SK-N-SH (cell line): ENCODE measurements around the gene ERI2. TPM values are rescaled to one million over a fixed set of nuclear protein-coding genes. Genes with fewer than 3 reads are reported as not detected.

Experiments
- CTCF ChIA-PET: fragments of 300-600, 350-600 bp; formaldehyde crosslinking; extraction: SDS; loops from one replicate; lab custom pipeline; 2021; lab: Yijun Ruan, JAX
- POLR2A ChIA-PET: fragments of 350-600 bp; sonication (Branson Sonifier 250); formaldehyde crosslinking; extraction: SDS; loops from one replicate; lab custom pipeline; 2020; ENCODE audit warnings: antibody characterized with exemption, inconsistent platforms; lab: Yijun Ruan, JAX
- DNase-seq: peaks from one replicate; pipeline ENCODE4 v3.0.0; 2012
- H2AFZ ChIP-seq: fragments of 200-600 bp; sonication (generic); 2 replicates; pipeline ENCODE4 v1.8.1; 2016; ENCODE audit warnings: antibody characterized with exemption, mild to moderate bottlenecking, low read depth
- H3F3A ChIP-seq: fragments of 200-600 bp; sonication (generic); replicated peaks from 2 replicates; pipeline ENCODE3; 2016; ENCODE audit warnings: antibody characterized with exemption, mild to moderate bottlenecking; ENCODE audit not compliant: insufficient read depth
- H3K27ac ChIP-seq, 2 experiments: fragments of 200-500 bp in 1 of 2; fragments of 200-600 bp in 1 of 2; sonication (Bioruptor generic) in 1 of 2; sonication (generic), shearing (Covaris generic) in 1 of 2; 2 replicates each; pipeline versions ENCODE4 v1.5.1 to v1.6.1; 2014 to 2016; ENCODE audit warnings: low read depth in 2 of 2, inconsistent platforms in 1 of 2, low read length in 1 of 2, mild to moderate bottlenecking in 1 of 2, mixed read lengths in 1 of 2
- H3K27me3 ChIP-seq: fragments of 200-600 bp; sonication (generic), shearing (Covaris generic); 2 replicates; pipeline ENCODE4 v1.6.1; 2016; ENCODE audit warnings: mixed run types; ENCODE audit not compliant: insufficient read depth
- H3K36me3 ChIP-seq, 2 experiments: fragments of 200-500 bp in 1 of 2; fragments of 200-600 bp in 1 of 2; sonication (Bioruptor generic) in 1 of 2; sonication (generic) in 1 of 2; replicated peaks in 1 of 2; 2 replicates each; pipeline versions ENCODE3 to v1.5.1; 2014 to 2016; ENCODE audit warnings: low read length in 1 of 2, mild to moderate bottlenecking in 1 of 2; ENCODE audit not compliant: insufficient read depth in 2 of 2, control insufficient read depth in 1 of 2
- H3K4me1 ChIP-seq, 2 experiments: fragments of 200-500 bp in 1 of 2; fragments of 200-600 bp in 1 of 2; sonication (Bioruptor generic) in 1 of 2; sonication (generic), shearing (Covaris generic) in 1 of 2; 2 replicates each; pipeline versions ENCODE4 v1.5.1 to v1.6.1; 2014 to 2016; ENCODE audit warnings: low read depth in 1 of 2, low read length in 1 of 2, mixed run types in 1 of 2; ENCODE audit not compliant: insufficient read depth in 2 of 2, control insufficient read depth in 1 of 2
- H3K4me2 ChIP-seq: fragments of 200-600 bp; sonication (generic), shearing (Covaris generic); 2 replicates; pipeline ENCODE4 v1.6.1; 2017; ENCODE audit warnings: mixed run types
- H3K4me3 ChIP-seq, 2 experiments: fragments of 200-500 bp in 1 of 2; fragments of 200-600 bp in 1 of 2; sonication (Bioruptor generic) in 1 of 2; sonication (generic), shearing (Covaris generic) in 1 of 2; 2 replicates each; pipeline versions ENCODE4 v1.5.1 to v1.8.1; 2014 to 2016; ENCODE audit warnings: low read depth in 2 of 2, inconsistent platforms in 1 of 2, low read length in 1 of 2, mild to moderate bottlenecking in 1 of 2, mixed read lengths in 1 of 2, moderate library complexity in 1 of 2
- H3K79me2 ChIP-seq: fragments of 200-600 bp; sonication (generic); 2 replicates; pipeline ENCODE4 v1.8.1; 2017; ENCODE audit warnings: mild to moderate bottlenecking; ENCODE audit not compliant: insufficient read depth
- H3K9ac ChIP-seq: fragments of 200-600 bp; sonication (generic); 2 replicates; pipeline ENCODE4 v1.6.1; 2017; ENCODE audit warnings: mixed run types
- H3K9me2 ChIP-seq: fragments of 200-600 bp; sonication (generic); 2 replicates; pipeline ENCODE4 v1.6.1; 2017; ENCODE audit warnings: mixed run types
- H3K9me3 ChIP-seq: fragments of 200-600 bp; sonication (generic); 2 replicates; pipeline ENCODE4 v1.6.1; 2017; ENCODE audit warnings: mixed run types, mild to moderate bottlenecking, moderate library complexity
- H4K20me1 ChIP-seq: fragments of 200-600 bp; sonication (generic); 2 replicates; pipeline ENCODE4 v1.6.1; 2017; ENCODE audit warnings: mild to moderate bottlenecking, mixed run types; ENCODE audit not compliant: insufficient read depth
- CHD2 ChIP-seq: fragments of 150-350 bp; IDR thresholded peaks from 2 replicates; pipeline ENCODE4 v1.6.1; 2018; ENCODE audit warnings: low read length; ENCODE audit not compliant: partially characterized antibody
- CTCF ChIP-seq: fragments of 200-600 bp; sonication (generic); IDR thresholded peaks from 2 replicates; pipeline ENCODE4 v1.6.1; 2017; ENCODE audit warnings: antibody characterized with exemption, mild to moderate bottlenecking, moderate library complexity
- EP300 ChIP-seq, 2 experiments: IDR thresholded peaks; 2 replicates each; pipeline versions ENCODE4 v1.4.0 to v1.6.1; 2012; ENCODE audit warnings: borderline replicate concordance in 1 of 2, low read depth in 1 of 2, low read length in 1 of 2
- EZH2phosphoT487 ChIP-seq: fragments of 200-600 bp; sonication (generic); IDR thresholded peaks from 2 replicates; pipeline ENCODE4 v1.6.1; 2017; ENCODE audit warnings: low read depth, mixed run types, mild to moderate bottlenecking, antibody characterized with exemption, moderate library complexity, borderline replicate concordance
- FOSL2 ChIP-seq: IDR thresholded peaks from 2 replicates; pipeline ENCODE4 v1.4.0; 2012; ENCODE audit warnings: low read depth, mild to moderate bottlenecking, moderate library complexity, borderline replicate concordance
- FOXM1 ChIP-seq: IDR thresholded peaks from 2 replicates; pipeline ENCODE4 v1.4.0; 2012; ENCODE audit warnings: low read depth, mild to moderate bottlenecking
- GATA2 ChIP-seq: sonication (generic); formaldehyde crosslinking; IDR thresholded peaks from 2 replicates; pipeline ENCODE4 v1.5.0; 2020; ENCODE audit warnings: mild to moderate bottlenecking, missing genetic modification reagents
- JUND ChIP-seq: IDR thresholded peaks from 2 replicates; pipeline ENCODE4 v1.4.0; 2012
- MAX ChIP-seq: IDR thresholded peaks from 2 replicates; pipeline ENCODE4 v1.4.0; 2012; ENCODE audit warnings: low read depth
- MEF2A ChIP-seq: IDR thresholded peaks from 2 replicates; pipeline ENCODE4 v1.4.0; 2012; ENCODE audit warnings: low read depth, borderline replicate concordance
- RAD21 ChIP-seq: IDR thresholded peaks from 2 replicates; pipeline ENCODE4 v1.6.1; 2012; ENCODE audit warnings: mild to moderate bottlenecking, low read length
- RCOR1 ChIP-seq: fragments of 150-350 bp; IDR thresholded peaks from 2 replicates; pipeline ENCODE4 v1.6.1; 2017; ENCODE audit warnings: antibody characterized with exemption, low read length
- RXRA ChIP-seq: IDR thresholded peaks from 2 replicates; pipeline ENCODE4 v1.4.0; 2012; ENCODE audit warnings: low read depth, mild to moderate bottlenecking, borderline replicate concordance
- TAF1 ChIP-seq: IDR thresholded peaks from 2 replicates; pipeline ENCODE4 v1.6.1; 2012; ENCODE audit warnings: low read depth, mild to moderate bottlenecking, low read length, moderate library complexity, borderline replicate concordance
- TCF12 ChIP-seq: IDR thresholded peaks from 2 replicates; pipeline ENCODE4 v1.4.0; 2012
- TEAD4 ChIP-seq: IDR thresholded peaks from 2 replicates; pipeline ENCODE4 v1.4.0; 2012; ENCODE audit warnings: mild to moderate bottlenecking, borderline replicate concordance; ENCODE audit not compliant: insufficient read depth
- USF2 ChIP-seq: fragments of 150-350 bp; IDR thresholded peaks from 2 replicates; pipeline ENCODE4 v1.6.1; 2017; ENCODE audit warnings: antibody characterized with exemption, low read length, low read depth, borderline replicate concordance
- YY1 ChIP-seq: IDR thresholded peaks from 2 replicates; pipeline ENCODE4 v1.4.0; 2012; ENCODE audit warnings: low read depth, mild to moderate bottlenecking
- ZBTB33 ChIP-seq: IDR thresholded peaks from 2 replicates; pipeline ENCODE4 v1.4.0; 2012; ENCODE audit warnings: low read depth, borderline replicate concordance
- WGBS: methylation state at CpG from one replicate; pipeline ENCODE4 v1.1.6; 2017; ENCODE audit warnings: low lambda C conversion rate; 5-methylcytosine and 5-hydroxymethylcytosine counted together
- polyA plus RNA-seq, 3 experiments: library from polyadenylated mRNA; depleted of rRNA; stranded (reverse); fragments of >200 nt; gene quantifications; 2 replicates each; pipeline ENCODE4 v1.2.3, GENCODE V29; 2012
- TF ChIP-seq, protein P1 (sequence below): IDR thresholded peaks from 2 replicates; pipeline ENCODE4 v1.6.1; 2012; ENCODE audit warnings: mild to moderate bottlenecking, low read depth, low read length, moderate library complexity

The ERI2 gene
- polyA plus RNA-seq, 1 of the 3 experiments (the other 2 are of a cell fraction) = 9.1 TPM

- Histone ChIP-seq H2AFZ (no peak overlapping the region), H4K20me1 (no peaks in the 10 kb centered on the region), H3F3A (peaks cover 7% of the 10 kb centered on the region), H3K9me2 (no peaks in the 10 kb centered on the region), H3K27ac (no peak overlapping the region; a peak in 1 of 4 replicates), H3K4me2 (no peak overlapping the region), H3K36me3 (peaks cover 31 to 37% of the 10 kb centered on the region in 2 experiments), H3K27me3 (no peaks in the 10 kb centered on the region), H3K9ac (no peak overlapping the region), H3K9me3 (no peaks in the 10 kb centered on the region), H3K4me1 (peaks cover 0 to 4% of the 10 kb centered on the region in 2 experiments; a peak in 2 of 4 replicates), H3K4me3 (no peak overlapping the region), H3K79me2 (0 out of 2 replicates have a peak, but pooled peaks cover 2% of the 10 kb centered on the region)
- no peak for DNase-seq
- no peak for TF ChIP-seq JUND
- no peak for TF ChIP-seq FOXM1
- TF ChIP-seq, protein P1, sequence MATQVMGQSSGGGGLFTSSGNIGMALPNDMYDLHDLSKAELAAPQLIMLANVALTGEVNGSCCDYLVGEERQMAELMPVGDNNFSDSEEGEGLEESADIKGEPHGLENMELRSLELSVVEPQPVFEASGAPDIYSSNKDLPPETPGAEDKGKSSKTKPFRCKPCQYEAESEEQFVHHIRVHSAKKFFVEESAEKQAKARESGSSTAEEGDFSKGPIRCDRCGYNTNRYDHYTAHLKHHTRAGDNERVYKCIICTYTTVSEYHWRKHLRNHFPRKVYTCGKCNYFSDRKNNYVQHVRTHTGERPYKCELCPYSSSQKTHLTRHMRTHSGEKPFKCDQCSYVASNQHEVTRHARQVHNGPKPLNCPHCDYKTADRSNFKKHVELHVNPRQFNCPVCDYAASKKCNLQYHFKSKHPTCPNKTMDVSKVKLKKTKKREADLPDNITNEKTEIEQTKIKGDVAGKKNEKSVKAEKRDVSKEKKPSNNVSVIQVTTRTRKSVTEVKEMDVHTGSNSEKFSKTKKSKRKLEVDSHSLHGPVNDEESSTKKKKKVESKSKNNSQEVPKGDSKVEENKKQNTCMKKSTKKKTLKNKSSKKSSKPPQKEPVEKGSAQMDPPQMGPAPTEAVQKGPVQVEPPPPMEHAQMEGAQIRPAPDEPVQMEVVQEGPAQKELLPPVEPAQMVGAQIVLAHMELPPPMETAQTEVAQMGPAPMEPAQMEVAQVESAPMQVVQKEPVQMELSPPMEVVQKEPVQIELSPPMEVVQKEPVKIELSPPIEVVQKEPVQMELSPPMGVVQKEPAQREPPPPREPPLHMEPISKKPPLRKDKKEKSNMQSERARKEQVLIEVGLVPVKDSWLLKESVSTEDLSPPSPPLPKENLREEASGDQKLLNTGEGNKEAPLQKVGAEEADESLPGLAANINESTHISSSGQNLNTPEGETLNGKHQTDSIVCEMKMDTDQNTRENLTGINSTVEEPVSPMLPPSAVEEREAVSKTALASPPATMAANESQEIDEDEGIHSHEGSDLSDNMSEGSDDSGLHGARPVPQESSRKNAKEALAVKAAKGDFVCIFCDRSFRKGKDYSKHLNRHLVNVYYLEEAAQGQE = no peak
- TF ChIP-seq USF2 = no peak
- TF ChIP-seq YY1 = no peak
- TF ChIP-seq FOSL2 = no peak
- no peak for TF ChIP-seq MEF2A
- no peak for TF ChIP-seq RCOR1
- TF ChIP-seq EP300 (IDR thresholded peaks at IDR 0.05; ENCODE audit: borderline replicate concordance in 1 of 2, low read depth in 1 of 2, low read length in 1 of 2) = no peak
- no peak for TF ChIP-seq RXRA
- no peak for TF ChIP-seq ZBTB33
- TF ChIP-seq TCF12 = no peak
- no peak for TF ChIP-seq EZH2phosphoT487
- TF ChIP-seq GATA2 (CRISPR knock-in tag) = no peak
- no peak for TF ChIP-seq CHD2
- TF ChIP-seq TAF1 = no peak
- no peak for TF ChIP-seq TEAD4
- no peak for TF ChIP-seq CTCF
- TF ChIP-seq MAX = no peak
- TF ChIP-seq RAD21 = no peak
- WGBS = 97% methylated on average over 3 of the region's 3 CpGs
- CTCF ChIA-PET = interaction anchor here (0.6 to 3.8 kb wide), 3 partner anchors 12 to 230 kb away, joined by 3 to 15 read pairs (median 4); no protein-coding TSS in a partner anchor
- POLR2A ChIA-PET = no interaction called here
These were observed 47.8 kb upstream of the ERI2 start for GRCh38 chr16:20853981-20854620.
